Measurements from ENCODE around the gene AKAP13. TPM values are rescaled to one million over a fixed set of nuclear protein-coding genes. Genes with fewer than 3 reads are reported as not detected.

The AKAP13 gene
- total and polyA plus RNA-seq, 2 of the 13 experiments (the other 11 are each of a cell fraction or from before 2014, with no cell fraction given) = 6.7 to 27.1 TPM

DNA sequence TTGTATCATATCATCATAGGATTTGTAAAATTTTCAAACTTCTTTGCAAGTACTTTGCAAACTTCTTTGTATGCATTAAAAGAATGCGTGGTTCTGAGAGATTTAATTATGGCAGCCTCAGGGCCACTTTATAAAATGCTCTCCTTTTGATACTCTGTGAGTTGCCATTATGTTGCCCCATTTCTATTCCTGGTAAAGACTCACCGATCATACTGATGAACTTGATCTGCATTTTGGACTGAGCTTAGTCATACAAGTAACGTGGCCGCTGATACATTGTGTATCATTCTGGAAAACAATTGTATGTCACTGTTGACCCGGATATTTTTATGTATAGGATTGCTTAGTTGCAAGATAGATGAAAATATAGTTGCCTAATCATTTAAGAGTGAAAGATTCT lies 38.8 kb downstream of the AKAP13 start:
- peaks cover 67% of the 10 kb centered on the region for H3K79me2 ChIP-seq (ENCODE audit: insufficient read depth, low read length)
- no peak overlapping the region for H3K27ac ChIP-seq (ENCODE audit: extremely low read length, insufficient read depth, low read length)
- H3K4me1 ChIP-seq (ENCODE audit: insufficient read depth, low read length) = peaks cover 23% of the 10 kb centered on the region
- H2AFZ ChIP-seq (ENCODE audit: low read length) = no peak overlapping the region
- POLR2A ChIA-PET = no interaction called here
- FAIRE-seq (no peak), DNase-seq (ENCODE audit: low spot score) (no peak), ATAC-seq (no peak)
- TF ChIP-seq NFKBIZ (CRISPR knock-in tag; IDR thresholded peaks at IDR 0.05) (no peak), SPEN (CRISPR knock-in tag; IDR thresholded peaks at IDR 0.05; ENCODE audit: low read depth) (no peak), KDM5A (IDR thresholded peaks at IDR 0.05; ENCODE audit: borderline replicate concordance, low read length) (no peak), ZNF367 (CRISPR knock-in tag; IDR thresholded peaks at IDR 0.05; ENCODE audit: borderline replicate concordance) (no peak), ZNF558 (CRISPR knock-in tag; IDR thresholded peaks at IDR 0.05; ENCODE audit: borderline replicate concordance) (no peak), POGK (CRISPR knock-in tag; conservative IDR thresholded peaks at IDR 0.05) (no peak), ZNF7 (CRISPR knock-in tag; IDR thresholded peaks at IDR 0.05) (no peak), ZNF263 (CRISPR knock-in tag; IDR thresholded peaks at IDR 0.05) (no peak), SMAD9 (CRISPR knock-in tag; IDR thresholded peaks at IDR 0.05) (no peak), NKX3-1 (CRISPR knock-in tag; IDR thresholded peaks at IDR 0.05) (no peak), ZNF780A (CRISPR knock-in tag; IDR thresholded peaks at IDR 0.05) (no peak)
- TF ChIP-seq, protein P1, sequence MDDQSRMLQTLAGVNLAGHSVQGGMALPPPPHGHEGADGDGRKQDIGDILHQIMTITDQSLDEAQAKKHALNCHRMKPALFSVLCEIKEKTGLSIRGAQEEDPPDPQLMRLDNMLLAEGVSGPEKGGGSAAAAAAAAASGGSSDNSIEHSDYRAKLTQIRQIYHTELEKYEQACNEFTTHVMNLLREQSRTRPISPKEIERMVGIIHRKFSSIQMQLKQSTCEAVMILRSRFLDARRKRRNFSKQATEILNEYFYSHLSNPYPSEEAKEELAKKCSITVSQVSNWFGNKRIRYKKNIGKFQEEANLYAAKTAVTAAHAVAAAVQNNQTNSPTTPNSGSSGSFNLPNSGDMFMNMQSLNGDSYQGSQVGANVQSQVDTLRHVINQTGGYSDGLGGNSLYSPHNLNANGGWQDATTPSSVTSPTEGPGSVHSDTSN (CRISPR knock-in tag; IDR thresholded peaks at IDR 0.05; ENCODE audit: borderline replicate concordance) = no peak
- TF ChIP-seq, protein P2, sequence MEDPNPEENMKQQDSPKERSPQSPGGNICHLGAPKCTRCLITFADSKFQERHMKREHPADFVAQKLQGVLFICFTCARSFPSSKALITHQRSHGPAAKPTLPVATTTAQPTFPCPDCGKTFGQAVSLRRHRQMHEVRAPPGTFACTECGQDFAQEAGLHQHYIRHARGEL (CRISPR knock-in tag; IDR thresholded peaks at IDR 0.05) = no peak
- TF ChIP-seq, protein P3, sequence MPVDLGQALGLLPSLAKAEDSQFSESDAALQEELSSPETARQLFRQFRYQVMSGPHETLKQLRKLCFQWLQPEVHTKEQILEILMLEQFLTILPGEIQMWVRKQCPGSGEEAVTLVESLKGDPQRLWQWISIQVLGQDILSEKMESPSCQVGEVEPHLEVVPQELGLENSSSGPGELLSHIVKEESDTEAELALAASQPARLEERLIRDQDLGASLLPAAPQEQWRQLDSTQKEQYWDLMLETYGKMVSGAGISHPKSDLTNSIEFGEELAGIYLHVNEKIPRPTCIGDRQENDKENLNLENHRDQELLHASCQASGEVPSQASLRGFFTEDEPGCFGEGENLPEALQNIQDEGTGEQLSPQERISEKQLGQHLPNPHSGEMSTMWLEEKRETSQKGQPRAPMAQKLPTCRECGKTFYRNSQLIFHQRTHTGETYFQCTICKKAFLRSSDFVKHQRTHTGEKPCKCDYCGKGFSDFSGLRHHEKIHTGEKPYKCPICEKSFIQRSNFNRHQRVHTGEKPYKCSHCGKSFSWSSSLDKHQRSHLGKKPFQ (CRISPR knock-in tag; IDR thresholded peaks at IDR 0.05; ENCODE audit: insufficient replicate concordance) = no peak
- H3K36me3 ChIP-seq (replicated peaks in 1 of 2; ENCODE audit: control insufficient read depth in 1 of 2, insufficient read depth in 2 of 2, low read length in 2 of 2) = no peaks in the 10 kb centered on the region
- intact Hi-C loops (cut with micrococcal nuclease; ENCODE audit: unreplicated experiment) = loop anchor here (10.0 kb wide), 1 partner anchor 84 kb away; no protein-coding TSS in a partner anchor
- no peaks in the 10 kb centered on the region for H3K9me3 ChIP-seq (ENCODE audit: low read length)
- in situ Hi-C loops (cut with HindIII; ENCODE audit: extremely low pct_ligation_motif_present, low pct_unique_long_range_greater_than_20kb) = no loop called here
- H3K9ac ChIP-seq (ENCODE audit: insufficient read depth, low read depth, low read length) = no peak overlapping the region
- WGBS (ENCODE audit: low lambda C conversion rate) = 85% methylated on average over 5 of the region's 5 CpGs
- H3K27me3 ChIP-seq (ENCODE audit: control insufficient read depth in 1 of 2, insufficient read depth in 2 of 2, low read length in 2 of 2) = no peaks in the 10 kb centered on the region; a peak in 1 of 5 replicates
- H3K4me3 ChIP-seq (replicated peaks in 1 of 3; ENCODE audit: insufficient read depth in 1 of 3, low read depth in 2 of 3, low read length in 3 of 3) = no peak overlapping the region
- no TSS peak for BruUV-seq (replicated peaks)
- no peak overlapping the region for H3K4me2 ChIP-seq (ENCODE audit: low read depth, low read length)
- H4K20me1 ChIP-seq (ENCODE audit: insufficient read depth, low read length) = peaks cover 3% of the 10 kb centered on the region; the same call in 1 of the 2 replicates
- CTCF ChIA-PET (ENCODE audit: low intra/inter-chr PET ratio, low total read pairs) = no interaction called here
